ENCODE measurements around the gene TICAM1.
"Not testable (repeated sequence)": the region's sequence is repeated elsewhere in the genome, so short reads cannot be mapped to it uniquely, and the experiment has no call there.

Gene TICAM1

GRCh38 chr19:4844348-4845179 is 13.1 kb upstream of the TICAM1 start:
- no peak for DNase-seq (ENCODE audit: low read depth in 2 of 2)

- DNase-seq (ENCODE audit: low read depth in 2 of 2): no peak
Measured at GRCh38 chr19:4843647-4843965, 12.1 kb upstream of the TICAM1 start.

DNA sequence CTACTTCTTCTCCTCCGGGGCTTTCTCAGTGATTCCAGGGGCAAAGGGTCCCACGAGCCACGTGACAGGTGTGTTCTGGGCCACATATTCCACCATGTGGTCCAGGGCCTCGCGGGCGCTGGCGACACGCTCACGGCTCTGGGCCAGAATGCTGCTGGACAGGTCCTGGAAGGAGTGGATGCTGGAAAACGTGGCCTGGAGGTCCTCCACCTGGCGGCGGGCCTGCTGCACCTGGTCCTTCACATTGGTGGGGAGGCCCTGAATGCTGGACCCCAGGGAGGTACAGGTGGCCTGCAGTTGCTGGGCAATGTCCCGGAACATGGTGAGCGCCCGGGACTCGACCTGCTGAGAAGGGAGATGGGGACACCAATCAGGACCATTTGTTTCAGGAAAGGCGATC is 7.7 kb upstream of the TICAM1 start:
- DNase-seq (ENCODE audit: low read depth in 2 of 2): no peak

DNA sequence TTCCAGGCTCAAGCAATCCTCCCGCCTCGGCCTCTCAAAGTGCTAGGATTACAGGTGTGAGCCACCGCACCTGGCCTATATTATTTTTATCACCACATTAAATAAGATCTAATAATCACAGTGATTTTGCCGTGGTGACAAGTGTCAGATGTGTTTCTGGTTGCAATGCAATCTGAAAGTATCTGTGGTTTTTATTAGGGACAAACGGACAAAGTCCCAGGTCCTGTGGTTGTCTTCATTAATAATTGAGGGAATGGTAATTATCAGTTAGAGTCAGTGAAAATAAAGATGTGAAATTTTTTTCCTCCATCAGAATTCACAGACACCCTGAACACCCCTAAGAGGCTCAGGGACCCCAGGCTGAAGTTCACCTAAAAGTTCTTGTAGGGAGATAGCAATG is 1.3 kb upstream of the TICAM1 start:
- no peak for DNase-seq (ENCODE audit: low read depth in 2 of 2)

DNA sequence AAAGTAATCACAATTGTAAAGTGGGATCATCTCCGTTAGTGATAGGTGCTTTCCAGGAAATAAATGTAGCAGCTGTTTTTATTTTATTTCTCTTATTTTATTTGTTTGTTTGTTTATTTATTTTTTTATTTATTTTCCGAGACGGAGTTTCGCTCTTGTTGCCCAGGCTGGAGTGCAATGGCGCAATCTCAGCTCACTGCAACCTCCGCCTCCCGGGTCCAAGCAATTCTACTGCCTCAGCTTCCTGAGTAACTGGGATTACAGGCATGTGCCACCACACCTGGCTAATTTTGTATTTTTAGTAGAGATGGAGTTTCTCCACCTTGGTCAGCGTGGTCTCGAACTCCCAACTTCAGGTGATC is 448 bp upstream of the TICAM1 start:
- DNase-seq (ENCODE audit: low read depth in 2 of 2): not testable (repeated sequence)

- no peak for DNase-seq (ENCODE audit: low read depth in 2 of 2)
Measured at GRCh38 chr19:4830768-4831265, 695 bp downstream of the TICAM1 start.

- no peak for DNase-seq (ENCODE audit: low read depth in 2 of 2)
Measured at GRCh38 chr19:4830332-4830731, 1.2 kb downstream of the TICAM1 start.

- no peak for DNase-seq (ENCODE audit: low read depth in 2 of 2)
Measured at GRCh38 chr19:4829001-4829712, 2.4 kb downstream of the TICAM1 start.

DNA sequence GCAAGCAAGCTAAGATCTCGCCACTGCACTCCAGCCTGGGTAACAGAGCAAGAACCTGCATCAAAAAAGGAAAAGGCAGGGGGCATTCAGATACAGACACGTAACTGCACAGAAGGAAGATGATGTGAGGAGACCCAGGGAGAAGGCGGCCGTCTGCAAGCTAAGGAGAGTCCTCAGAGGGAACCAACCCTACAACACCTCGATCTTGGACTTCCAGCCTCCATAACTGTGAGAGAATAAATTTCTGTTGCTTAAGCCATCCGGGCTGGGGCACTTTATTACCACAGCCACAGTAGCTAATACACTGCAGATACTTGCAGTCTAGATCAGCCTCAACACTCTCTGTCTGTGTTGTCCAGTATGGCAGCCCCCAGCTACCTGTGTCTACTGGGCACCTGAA is 7.9 kb downstream of the TICAM1 start:
- no peak for DNase-seq (ENCODE audit: low read depth in 2 of 2)

DNA sequence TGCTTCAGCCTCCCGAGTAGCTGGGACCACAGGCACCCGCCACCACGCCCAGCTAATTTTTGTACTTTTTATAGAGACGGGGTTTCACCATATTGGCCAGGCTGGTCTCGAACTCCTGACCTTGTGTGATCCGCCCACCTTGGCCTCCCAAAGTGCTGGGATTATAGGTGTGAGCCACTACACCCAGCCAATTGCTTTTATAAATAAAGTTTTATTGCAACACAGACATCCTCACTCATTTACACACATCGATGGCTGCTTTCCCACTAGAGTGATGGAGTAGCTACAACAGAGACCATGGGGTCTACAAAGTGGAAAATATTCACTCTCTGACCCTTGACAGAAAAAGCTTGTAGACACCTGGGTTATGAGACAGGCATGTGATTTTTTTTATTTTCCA is 9.2 kb downstream of the TICAM1 start:
- not testable (repeated sequence) for DNase-seq (ENCODE audit: low read depth in 2 of 2)

GRCh38 chr19:4821265-4821664 is 10.2 kb downstream of the TICAM1 start:
- DNase-seq (ENCODE audit: low read depth in 2 of 2): no peak

GRCh38 chr19:4817467-4818277 is 13.8 kb downstream of the TICAM1 start:
- DNase-seq (ENCODE audit: low read depth in 2 of 2): no peak

DNA sequence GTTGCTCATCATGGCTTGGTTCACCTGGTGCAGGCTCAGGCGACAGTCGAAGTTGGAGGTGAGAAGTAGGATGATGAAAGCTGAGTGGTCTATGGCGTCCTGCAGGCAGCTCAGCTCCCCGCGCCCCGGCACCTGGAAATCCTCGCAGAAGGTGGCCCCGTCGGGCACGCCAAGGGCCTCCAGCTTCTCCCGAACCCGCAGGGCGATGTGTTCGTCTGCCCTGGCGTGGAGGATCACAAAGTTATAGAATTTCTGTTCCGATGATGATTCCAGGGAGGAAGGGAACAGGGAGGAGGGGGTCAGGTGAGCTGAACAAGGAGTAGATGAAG is 14.6 kb downstream of the TICAM1 start:
- no peak for DNase-seq (ENCODE audit: low read depth in 2 of 2)

- no peak for DNase-seq (ENCODE audit: low read depth in 2 of 2)
Measured at GRCh38 chr19:4816202-4816949, 15.1 kb downstream of the TICAM1 start.

GRCh38 chr19:4815426-4816201 is 15.9 kb downstream of the TICAM1 start:
- DNase-seq (ENCODE audit: low read depth in 2 of 2): peak; percentile 31 to 38

- no peak for DNase-seq (ENCODE audit: low read depth in 2 of 2)
Measured at GRCh38 chr19:4814625-4815425, 16.7 kb downstream of the TICAM1 start.

GRCh38 chr19:4811328-4812131 is 20.0 kb downstream of the TICAM1 start:
- peak; percentile 73 to 89 for DNase-seq (ENCODE audit: low read depth in 2 of 2)

- no peak for DNase-seq (ENCODE audit: low read depth in 2 of 2)
Measured at GRCh38 chr19:4807188-4807587, 24.3 kb downstream of the TICAM1 start.

- DNase-seq (ENCODE audit: low read depth in 2 of 2): no peak
Measured at GRCh38 chr19:4806384-4806783, 25.1 kb downstream of the TICAM1 start.

Data from stimulated activated CD8-positive, alpha-beta memory T cell treated with anti-CD3 and anti-CD28 coated beads, Interleukin-7, amount 100 ng/mL, for 1 hour (primary cell).